Measurements from ENCODE around the gene NEK7.

The NEK7 gene

GRCh38 chr1:198184516-198184915 lies 27.7 kb downstream of the NEK7 start:
- ChIA-PET POLR2A (no interaction called here), CTCF (no interaction called here)
- no peak for DNase-seq (ENCODE audit: extremely low spot score)
- TF ChIP-seq HDGF (IDR thresholded peaks at IDR 0.05; ENCODE audit: borderline replicate concordance), result no peak
- no peak for TF ChIP-seq TARDBP (IDR thresholded peaks at IDR 0.05)
- no peak for TF ChIP-seq LEF1 (IDR thresholded peaks at IDR 0.05; ENCODE audit: borderline replicate concordance)
- TF ChIP-seq NFRKB (IDR thresholded peaks at IDR 0.05), result no peak
- no peak for TF ChIP-seq BHLHE40 (IDR thresholded peaks at IDR 0.05; ENCODE audit: borderline replicate concordance)
- no peak for TF ChIP-seq FOXA1 (IDR thresholded peaks at IDR 0.05)
- no peak for TF ChIP-seq CTBP1 (IDR thresholded peaks at IDR 0.05; ENCODE audit: borderline replicate concordance)
- no peak for TF ChIP-seq ARNT (IDR thresholded peaks at IDR 0.05)
- TF ChIP-seq L3MBTL2 (conservative IDR thresholded peaks at IDR 0.05), result no peak
- TF ChIP-seq FOXM1 (IDR thresholded peaks at IDR 0.05; ENCODE audit: borderline replicate concordance), result no peak
- TF ChIP-seq SUZ12 (IDR thresholded peaks at IDR 0.05), result no peak
- TF ChIP-seq ZNF384 (IDR thresholded peaks at IDR 0.05), result no peak
- no peak for TF ChIP-seq FOXK2 (IDR thresholded peaks at IDR 0.05)
- no peak for TF ChIP-seq ELF4 (IDR thresholded peaks at IDR 0.05)
- TF ChIP-seq SP1 (IDR thresholded peaks at IDR 0.05), result no peak
- no peak for TF ChIP-seq PKNOX1 (IDR thresholded peaks at IDR 0.05)

GRCh38 chr1:198185146-198185545 lies 28.3 kb downstream of the NEK7 start:
- CTCF ChIA-PET, result no interaction called here
- TF ChIP-seq PKNOX1 (IDR thresholded peaks at IDR 0.05) (no peak), FOXM1 (IDR thresholded peaks at IDR 0.05; ENCODE audit: borderline replicate concordance) (no peak), TARDBP (IDR thresholded peaks at IDR 0.05) (no peak), CTBP1 (IDR thresholded peaks at IDR 0.05; ENCODE audit: borderline replicate concordance) (no peak), ELF4 (IDR thresholded peaks at IDR 0.05) (no peak), SP1 (IDR thresholded peaks at IDR 0.05) (no peak), SUZ12 (IDR thresholded peaks at IDR 0.05) (no peak), ARNT (IDR thresholded peaks at IDR 0.05) (no peak), HDGF (IDR thresholded peaks at IDR 0.05; ENCODE audit: borderline replicate concordance) (no peak), L3MBTL2 (conservative IDR thresholded peaks at IDR 0.05) (no peak), BHLHE40 (IDR thresholded peaks at IDR 0.05; ENCODE audit: borderline replicate concordance) (no peak), ZNF384 (IDR thresholded peaks at IDR 0.05) (no peak), LEF1 (IDR thresholded peaks at IDR 0.05; ENCODE audit: borderline replicate concordance) (no peak), FOXA1 (IDR thresholded peaks at IDR 0.05) (no peak), NFRKB (IDR thresholded peaks at IDR 0.05) (no peak)
- no peak for DNase-seq (ENCODE audit: extremely low spot score)
- POLR2A ChIA-PET, result no interaction called here

- TF ChIP-seq ARNT (IDR thresholded peaks at IDR 0.05), result no peak
- TF ChIP-seq PKNOX1 (IDR thresholded peaks at IDR 0.05), result no peak
- no peak for TF ChIP-seq ELF4 (IDR thresholded peaks at IDR 0.05)
- no peak for TF ChIP-seq CTBP1 (IDR thresholded peaks at IDR 0.05; ENCODE audit: borderline replicate concordance)
- no peak for TF ChIP-seq L3MBTL2 (conservative IDR thresholded peaks at IDR 0.05)
- no peak for TF ChIP-seq LEF1 (IDR thresholded peaks at IDR 0.05; ENCODE audit: borderline replicate concordance)
- no peak for TF ChIP-seq HDGF (IDR thresholded peaks at IDR 0.05; ENCODE audit: borderline replicate concordance)
- no peak for TF ChIP-seq FOXK2 (IDR thresholded peaks at IDR 0.05)
- TF ChIP-seq BHLHE40 (IDR thresholded peaks at IDR 0.05; ENCODE audit: borderline replicate concordance), result no peak
- no peak for TF ChIP-seq FOXM1 (IDR thresholded peaks at IDR 0.05; ENCODE audit: borderline replicate concordance)
- TF ChIP-seq ZNF384 (IDR thresholded peaks at IDR 0.05), result no peak
- no peak for TF ChIP-seq TARDBP (IDR thresholded peaks at IDR 0.05)
- TF ChIP-seq NFRKB (IDR thresholded peaks at IDR 0.05), result no peak
- TF ChIP-seq FOXA1 (IDR thresholded peaks at IDR 0.05), result no peak
- TF ChIP-seq SUZ12 (IDR thresholded peaks at IDR 0.05), result no peak
- no peak for TF ChIP-seq SP1 (IDR thresholded peaks at IDR 0.05)
- ChIA-PET CTCF (no interaction called here), POLR2A (no interaction called here)
These were observed 29.0 kb downstream of the NEK7 start for GRCh38 chr1:198185759-198186158.

GRCh38 chr1:198186916-198187580 lies 30.2 kb downstream of the NEK7 start:
- POLR2A ChIA-PET, result interaction anchor here (0.7 kb wide), 1 partner anchor 17 kb away, joined by 3 read pairs; no protein-coding TSS in a partner anchor

More at GRCh38 chr1:198185759-198186158, 29.0 kb downstream of the NEK7 start:
- no peak for DNase-seq (ENCODE audit: extremely low spot score)

More at GRCh38 chr1:198186916-198187580, 30.2 kb downstream of the NEK7 start:
- CTCF ChIA-PET, result no interaction called here
- no peak for DNase-seq (ENCODE audit: extremely low spot score)
- TF ChIP-seq HDGF (IDR thresholded peaks at IDR 0.05; ENCODE audit: borderline replicate concordance) (no peak), NFRKB (IDR thresholded peaks at IDR 0.05) (no peak), SUZ12 (IDR thresholded peaks at IDR 0.05) (no peak), L3MBTL2 (conservative IDR thresholded peaks at IDR 0.05) (no peak), FOXM1 (IDR thresholded peaks at IDR 0.05; ENCODE audit: borderline replicate concordance) (no peak), BHLHE40 (IDR thresholded peaks at IDR 0.05; ENCODE audit: borderline replicate concordance) (no peak), LEF1 (IDR thresholded peaks at IDR 0.05; ENCODE audit: borderline replicate concordance) (no peak), FOXK2 (IDR thresholded peaks at IDR 0.05) (no peak), TARDBP (IDR thresholded peaks at IDR 0.05) (no peak), ELF4 (IDR thresholded peaks at IDR 0.05) (no peak), SP1 (IDR thresholded peaks at IDR 0.05) (no peak), CTBP1 (IDR thresholded peaks at IDR 0.05; ENCODE audit: borderline replicate concordance) (no peak), FOXA1 (IDR thresholded peaks at IDR 0.05) (no peak), ARNT (IDR thresholded peaks at IDR 0.05) (no peak), ZNF384 (IDR thresholded peaks at IDR 0.05) (no peak), PKNOX1 (IDR thresholded peaks at IDR 0.05) (no peak)
